NCI-H510A treated with DMSO at 0.1 percent for 48 hours (cell line): Measurements from ENCODE around the gene NEB.
"Not testable (repeated sequence)": the region's sequence is repeated elsewhere in the genome, so short reads cannot be mapped to it uniquely, and the experiment has no call there.

Experiments used
- DNase-seq: peaks from one replicate; lab custom pipeline; 2025; lab: John Stamatoyannopoulos, UW

Gene NEB

DNA sequence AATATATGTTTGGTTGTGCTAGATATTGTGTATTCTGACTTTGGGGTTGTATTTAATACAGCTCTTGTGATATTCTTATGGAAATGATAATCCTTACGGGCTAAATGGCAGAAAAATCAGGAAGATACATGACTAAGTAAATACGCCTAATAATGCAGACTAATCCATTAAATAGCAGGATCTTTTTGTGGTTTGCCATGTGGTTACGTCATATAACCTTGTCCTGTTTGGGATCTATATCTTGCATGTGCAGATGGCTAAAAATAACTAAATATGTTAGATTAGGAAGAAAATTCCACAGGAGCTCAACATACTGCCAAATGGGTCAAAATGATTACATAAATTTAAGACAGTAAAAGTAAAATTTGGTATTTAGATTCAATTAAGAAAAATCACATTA is 83.0 kb downstream of the NEB start:
- DNase-seq: no peak

DNA sequence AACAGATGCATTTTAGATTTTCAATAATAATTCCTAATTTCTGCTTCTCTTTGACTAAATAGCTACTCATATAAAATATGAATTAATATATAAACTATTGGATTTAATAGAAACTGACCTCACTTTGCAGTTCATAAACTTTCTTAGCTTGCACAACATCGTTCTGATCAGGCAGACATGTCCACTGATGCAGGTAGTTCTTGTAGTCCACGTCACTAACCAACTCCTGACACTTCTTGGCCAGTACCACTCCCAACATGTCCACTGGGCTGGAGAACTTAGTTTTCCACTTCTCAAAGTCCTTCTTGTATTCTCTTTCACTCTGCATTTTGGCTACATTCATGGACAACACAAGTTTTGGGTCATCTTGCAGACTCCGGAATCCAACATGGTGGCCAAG is 83.8 kb downstream of the NEB start:
- DNase-seq: no peak

DNA sequence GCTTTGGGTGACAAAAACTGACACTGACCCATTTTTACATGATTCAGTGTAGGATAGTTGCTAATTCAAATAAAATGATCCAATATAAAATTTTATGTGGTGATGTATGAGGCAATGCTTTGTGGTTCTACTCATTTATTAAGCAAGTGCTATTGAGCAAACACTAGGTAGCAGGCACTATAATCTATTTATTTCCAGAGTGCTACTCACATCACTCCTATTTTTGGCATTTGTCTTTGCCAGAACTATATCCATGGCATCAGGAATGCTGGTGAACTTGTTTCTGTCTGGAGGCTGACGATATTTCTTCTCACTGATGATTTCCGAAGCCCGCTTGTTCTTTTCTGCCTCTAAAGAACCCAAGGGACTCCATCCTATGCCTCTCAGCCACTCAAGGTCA is 84.3 kb downstream of the NEB start:
- DNase-seq: no peak

DNA sequence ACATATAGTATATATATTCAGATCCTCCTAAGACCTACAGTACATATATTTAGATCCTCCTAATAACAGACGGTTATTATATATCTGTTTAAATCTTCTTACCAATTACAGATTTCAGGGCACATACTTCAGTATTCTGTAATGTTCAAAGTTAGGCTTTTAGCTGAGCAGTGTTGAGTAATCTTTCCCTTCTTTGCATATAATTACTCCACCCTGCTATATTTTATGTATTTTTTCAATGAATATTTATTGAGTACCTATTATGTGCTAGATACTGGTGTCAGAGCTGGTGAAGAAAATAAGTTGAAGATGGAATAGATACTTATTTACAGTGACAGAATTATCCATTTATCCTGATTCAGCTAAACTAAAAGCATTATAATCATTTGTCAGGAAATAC is 84.9 kb downstream of the NEB start:
- no peak for DNase-seq

DNA sequence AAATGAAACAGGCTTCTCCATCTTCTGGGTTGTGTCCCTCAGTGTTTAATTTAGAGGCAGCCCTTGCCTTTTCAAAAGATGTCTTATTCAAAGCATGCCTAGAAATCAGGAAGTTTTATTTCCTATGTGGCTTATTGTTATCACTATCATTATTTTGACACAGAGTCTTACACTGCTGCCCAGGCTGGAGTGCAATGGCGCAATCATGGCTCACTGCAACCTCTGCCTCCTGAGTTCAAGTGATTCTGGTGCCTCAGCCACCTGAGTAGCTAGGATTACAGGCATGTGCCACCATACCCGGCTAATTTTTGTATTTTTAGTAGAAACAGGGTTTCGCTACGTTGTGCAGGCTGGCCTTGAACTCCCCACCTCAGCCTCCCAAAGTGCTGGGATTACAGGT is 87.8 kb downstream of the NEB start:
- not testable (repeated sequence) for DNase-seq

DNA sequence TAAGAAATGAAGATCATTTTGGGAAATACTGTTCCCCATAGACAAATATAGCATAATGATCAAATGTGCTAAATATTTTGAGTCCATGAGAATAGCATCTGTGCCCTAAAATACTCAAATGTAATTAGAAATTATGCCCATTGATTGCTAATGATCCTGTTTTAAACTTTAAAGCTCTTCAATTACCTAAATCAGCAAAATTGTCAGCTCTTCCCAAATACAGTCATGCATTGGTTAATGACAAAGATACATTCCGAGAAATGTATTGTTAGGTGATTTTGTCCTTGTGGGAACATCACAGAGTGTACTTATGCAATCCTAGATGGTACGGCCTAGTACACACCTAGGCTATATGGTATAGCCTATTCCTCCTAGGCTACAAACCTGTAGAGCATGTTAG is 89.7 kb downstream of the NEB start:
- no peak for DNase-seq

- DNase-seq: not testable (repeated sequence)
Measured at GRCh38 chr2:151641895-151642294, 92.4 kb downstream of the NEB start.

GRCh38 chr2:151640087-151640486 is 94.2 kb downstream of the NEB start:
- no peak for DNase-seq

DNA sequence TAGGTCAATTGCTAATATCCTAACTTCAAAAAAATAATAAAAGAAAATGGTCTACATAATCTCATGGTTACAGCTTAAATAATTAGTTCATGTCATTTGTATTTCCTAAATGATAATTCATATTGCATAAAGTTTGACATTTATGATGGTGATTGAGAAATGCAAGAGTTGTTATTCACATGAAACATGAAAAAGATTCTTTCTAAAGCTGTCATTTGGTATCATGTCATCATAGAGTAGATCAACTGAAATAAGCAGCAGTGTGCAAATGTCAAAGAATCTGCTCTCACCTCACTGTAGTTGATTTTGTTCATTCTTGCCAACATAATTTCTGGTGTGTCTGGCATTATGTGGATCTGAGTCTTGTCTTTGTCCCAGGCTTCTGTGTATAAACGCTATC is 95.3 kb downstream of the NEB start:
- no peak for DNase-seq

DNA sequence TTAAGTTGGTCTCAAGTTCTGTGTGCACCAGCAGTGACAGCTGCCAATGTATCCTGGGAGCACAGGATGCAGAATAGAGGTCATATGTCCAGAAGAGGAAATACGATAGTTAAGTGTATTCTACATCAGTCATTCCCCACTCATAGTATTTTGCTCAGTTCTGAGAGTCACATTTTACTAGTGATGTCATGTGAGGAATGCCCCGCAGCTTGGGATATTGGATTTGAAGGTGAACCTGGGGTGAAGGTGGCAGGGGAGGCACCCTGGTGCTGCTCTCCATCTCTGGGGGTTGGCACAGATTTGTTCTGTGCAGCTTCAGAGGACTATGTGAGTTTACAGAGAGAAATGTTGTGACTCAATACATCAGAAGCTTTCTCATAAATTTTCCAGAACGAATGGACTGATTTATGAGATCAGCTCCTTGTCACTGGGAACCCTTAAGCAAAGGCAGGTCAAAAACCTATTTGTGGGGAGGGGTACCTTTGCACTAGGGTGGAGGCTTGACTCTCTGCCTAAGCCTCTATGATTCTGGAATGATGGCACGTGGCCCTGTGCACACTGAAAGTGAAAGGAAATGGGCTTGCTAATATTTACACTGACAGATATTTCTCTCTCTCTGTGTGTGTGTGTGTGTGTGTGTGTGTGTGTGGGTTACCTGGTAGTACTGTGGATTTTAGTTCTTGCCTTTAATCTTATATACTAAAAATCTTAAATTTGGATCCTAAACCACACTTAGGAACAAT is 95.9 kb downstream of the NEB start:
- no peak for DNase-seq

- DNase-seq: no peak
Measured at GRCh38 chr2:151637271-151637781, 97.0 kb downstream of the NEB start.

DNA sequence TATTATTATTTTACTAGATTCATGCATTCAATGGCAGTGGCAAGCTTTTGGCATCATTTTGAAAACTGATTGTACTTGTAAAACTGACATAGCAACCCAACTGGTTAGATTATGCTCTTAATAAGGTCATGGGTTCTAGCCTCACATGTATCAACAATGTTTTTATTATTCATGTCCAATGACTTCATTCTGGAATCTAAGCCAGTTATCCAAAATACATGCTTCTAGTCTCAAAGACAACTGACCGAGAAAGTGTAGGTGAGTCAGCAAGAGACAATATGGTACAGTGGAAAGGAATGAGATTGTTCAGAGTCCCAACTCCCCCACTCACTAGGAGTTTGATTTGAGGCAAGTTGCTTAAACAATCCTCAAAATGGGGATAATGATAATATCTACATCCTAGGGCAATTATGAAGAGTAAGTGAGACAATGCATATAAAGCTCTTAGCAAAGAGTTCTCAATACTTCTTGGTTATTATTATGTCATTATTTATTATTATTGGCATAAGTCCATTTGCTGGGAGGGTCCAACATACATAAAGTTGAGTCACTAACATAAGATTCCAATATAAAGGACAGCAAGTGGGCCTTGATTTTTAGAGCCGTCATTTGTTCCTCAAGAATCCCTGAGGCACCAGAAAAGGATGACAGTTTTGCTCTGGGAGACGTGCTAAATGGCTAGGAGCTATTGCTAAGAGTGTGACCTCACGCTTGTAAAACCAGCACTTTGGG is 99.4 kb downstream of the NEB start:
- no peak for DNase-seq

GRCh38 chr2:151632993-151633565 is 101.2 kb downstream of the NEB start:
- DNase-seq: no peak

DNA sequence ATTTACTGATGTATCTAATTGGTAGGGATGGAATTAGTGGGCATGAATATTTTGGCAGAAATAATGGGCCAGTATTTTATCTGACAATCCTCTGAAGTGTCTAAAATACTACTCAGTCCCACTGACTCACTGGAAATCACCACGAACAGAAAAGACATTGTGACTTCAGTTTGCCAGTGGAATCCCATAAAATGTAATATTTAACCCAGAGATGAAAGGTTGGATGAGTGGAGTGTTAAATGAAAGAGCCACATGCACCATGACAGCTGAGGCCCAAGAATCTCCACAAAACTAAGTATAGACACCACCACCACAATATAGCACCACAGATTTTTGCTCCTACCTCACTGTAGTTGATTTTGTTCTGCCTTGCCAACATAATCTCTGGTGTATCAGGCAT is 103.9 kb downstream of the NEB start:
- DNase-seq: no peak

DNA sequence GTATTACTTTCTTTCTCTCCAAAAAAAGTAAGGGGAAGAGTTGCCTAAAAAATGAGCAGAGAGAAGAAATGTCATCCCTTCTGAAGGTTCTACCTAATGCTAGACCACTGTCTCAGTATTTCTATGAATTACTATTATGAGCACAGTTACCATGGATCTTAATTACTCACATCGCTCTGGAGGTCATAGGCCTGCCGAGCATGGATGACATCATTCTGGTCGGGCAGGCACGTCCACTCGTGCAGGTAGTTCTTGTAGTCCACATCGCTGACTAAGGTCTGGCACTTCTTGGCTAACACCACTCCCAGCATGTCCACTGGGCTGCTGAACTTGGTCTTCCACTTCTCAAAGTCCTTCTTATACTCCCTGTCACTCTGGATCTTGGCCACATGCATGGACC is 106.9 kb downstream of the NEB start:
- DNase-seq: no peak

- DNase-seq: no peak
Measured at GRCh38 chr2:151624271-151624670, 110.0 kb downstream of the NEB start.

GRCh38 chr2:151623631-151624030 is 110.6 kb downstream of the NEB start:
- DNase-seq: no peak

DNA sequence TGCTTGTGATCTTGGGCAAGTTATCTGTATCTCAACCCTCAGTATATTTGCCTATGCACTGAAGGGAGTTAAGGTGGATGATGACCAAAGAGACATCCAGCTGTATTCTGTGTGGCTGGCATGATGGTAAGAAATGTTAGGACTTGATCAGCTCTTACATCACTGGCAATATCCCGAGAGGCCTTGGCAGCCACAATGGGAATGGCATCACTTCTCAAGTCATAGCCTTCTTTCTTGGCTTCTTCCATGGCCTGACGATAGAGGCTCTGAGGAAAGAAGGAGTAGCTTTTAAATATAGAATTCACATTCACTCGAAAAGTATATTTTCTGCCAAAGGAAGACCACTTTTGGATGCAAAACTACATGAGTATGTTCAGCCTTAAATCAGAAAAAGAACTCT is 113.5 kb downstream of the NEB start:
- no peak for DNase-seq

GRCh38 chr2:151619337-151619989 is 114.8 kb downstream of the NEB start:
- DNase-seq: no peak

DNA sequence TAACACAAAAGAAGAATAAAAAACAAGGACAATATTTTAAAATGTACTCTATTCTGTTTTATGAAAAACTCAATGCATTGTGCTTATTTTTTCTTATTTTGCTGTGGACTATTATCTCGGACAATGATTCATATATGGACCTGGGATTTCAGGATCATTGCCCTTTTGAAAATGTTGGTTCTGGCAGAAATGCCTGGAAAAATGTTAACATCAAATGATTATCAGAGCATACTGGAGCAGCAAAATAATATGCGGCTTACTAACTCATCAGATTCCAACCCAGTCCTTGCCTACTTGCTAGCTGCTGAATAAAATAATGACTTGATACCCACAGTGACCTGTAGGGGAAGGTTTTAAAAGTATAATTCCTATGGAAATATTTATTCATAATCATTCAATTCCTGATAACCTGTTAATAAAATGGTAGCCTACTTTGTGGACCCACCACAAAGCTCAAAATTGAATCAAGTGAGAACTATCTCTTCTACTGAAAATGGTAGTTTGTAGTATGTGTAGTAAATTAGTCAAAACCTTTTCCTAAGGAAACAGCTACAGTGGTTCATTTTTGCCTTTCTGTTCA is 117.4 kb downstream of the NEB start:
- DNase-seq: no peak

GRCh38 chr2:151614606-151615306 is 119.5 kb downstream of the NEB start:
- DNase-seq: no peak

DNA sequence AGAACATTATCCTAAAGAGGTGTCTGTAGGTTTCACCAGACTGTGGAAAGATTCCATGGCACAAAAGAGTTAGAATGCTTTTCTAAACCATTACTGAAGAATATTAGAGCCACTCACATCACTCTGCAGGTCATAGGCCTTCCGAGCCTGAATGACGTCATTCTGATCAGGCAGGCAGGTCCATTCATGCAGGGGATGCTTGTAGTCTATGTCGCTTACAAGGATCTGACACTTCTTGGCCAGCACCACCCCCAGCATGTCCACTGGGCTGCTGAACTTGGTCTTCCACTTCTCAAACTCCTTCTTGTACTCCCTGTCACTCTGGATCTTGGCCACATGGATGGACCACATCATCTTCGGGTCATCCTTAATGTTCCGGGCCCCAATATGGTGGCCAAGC is 120.1 kb downstream of the NEB start:
- DNase-seq: no peak
